UCSD-AML1 (cell line): ENCODE data around the gene ACAP3.

Source experiments
- DNase-seq: peaks from one replicate; lab custom pipeline; 2025; ENCODE audit not compliant: unreplicated experiment; lab: John Stamatoyannopoulos, UW

The ACAP3 gene

DNA sequence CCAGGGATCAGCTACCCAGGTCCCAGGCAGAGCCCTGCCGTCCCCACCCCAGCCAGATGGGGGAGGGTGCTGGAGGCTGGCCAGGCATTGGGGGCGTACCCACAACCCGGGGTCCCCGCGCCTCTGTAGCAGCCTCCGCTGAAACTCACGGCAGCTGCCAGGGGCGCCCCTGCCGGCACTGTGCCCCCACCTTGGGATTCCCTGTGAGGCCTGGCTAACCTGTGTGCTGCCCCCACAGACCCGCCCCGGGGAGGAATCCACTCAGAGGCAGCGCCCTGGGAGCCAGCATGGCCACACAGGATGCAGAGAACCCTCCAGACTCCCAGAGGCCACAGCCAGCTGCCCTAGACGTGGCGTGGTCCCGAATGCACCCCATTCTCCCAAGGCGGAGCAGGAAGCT lies 37.7 kb upstream of the ACAP3 start:
- DNase-seq: no peak

DNA sequence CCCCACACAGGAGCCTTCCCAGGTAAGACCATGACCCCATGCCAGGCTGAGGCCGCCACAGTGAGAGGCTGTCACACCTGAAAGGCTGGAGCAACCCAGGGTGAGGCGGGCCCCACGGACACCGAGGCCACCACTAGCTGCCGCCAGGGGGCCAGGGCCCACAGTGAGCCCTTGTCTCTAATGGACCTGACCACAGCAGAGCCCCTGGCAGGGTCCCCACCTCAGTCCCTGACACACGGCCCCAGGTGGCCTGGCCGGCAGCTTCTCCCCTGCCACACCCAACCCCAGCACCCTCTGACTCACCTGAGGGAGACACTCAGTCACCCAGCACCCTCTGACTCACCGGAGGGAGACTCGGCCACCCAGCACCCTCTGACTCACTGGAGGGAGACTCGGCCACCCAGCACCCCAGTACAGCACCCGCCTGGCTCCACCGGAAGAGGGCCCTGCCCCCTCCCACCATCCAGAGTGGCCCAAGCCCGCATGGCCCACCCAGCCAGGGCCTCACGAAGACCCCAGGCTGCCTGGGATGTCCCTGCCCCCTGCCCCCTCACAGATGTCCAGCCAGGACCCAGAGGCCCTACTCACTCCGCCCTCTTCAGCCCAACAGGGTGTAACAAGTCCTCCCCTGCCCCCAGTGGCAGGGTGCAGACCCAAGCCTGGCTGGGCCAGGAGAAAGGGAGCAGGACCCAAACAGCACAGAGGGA lies 37.1 kb upstream of the ACAP3 start:
- no peak for DNase-seq

DNA sequence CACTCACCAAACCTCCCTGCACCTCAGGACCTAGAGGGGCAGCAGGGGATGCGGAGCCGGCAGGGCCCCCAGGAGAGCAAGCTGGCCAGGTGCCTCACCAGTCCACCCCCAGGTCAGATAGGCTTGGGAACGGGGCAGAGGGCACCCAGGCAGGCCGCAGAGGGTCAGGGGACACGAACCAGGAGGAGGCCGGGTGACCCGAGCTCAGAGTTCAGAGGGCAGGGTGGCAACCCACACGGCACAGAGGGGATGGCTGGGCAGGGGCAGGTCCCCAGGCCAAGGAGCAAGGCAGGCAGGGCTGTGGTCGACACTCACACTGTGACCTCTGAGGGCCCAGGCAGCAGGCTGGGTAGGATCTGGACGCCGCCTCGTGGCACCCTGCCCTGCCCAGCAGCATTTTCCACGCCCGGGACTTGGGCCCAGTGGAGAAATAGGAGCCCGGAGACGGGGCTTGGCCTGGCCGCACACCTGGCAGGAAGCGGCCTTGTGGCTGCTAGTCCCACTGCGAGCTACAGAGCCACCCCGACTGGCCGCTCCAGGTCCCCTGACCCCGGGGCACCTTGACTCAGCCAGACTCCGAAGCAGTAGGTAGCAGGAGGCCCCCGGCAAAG lies 36.2 kb upstream of the ACAP3 start:
- no peak for DNase-seq

DNA sequence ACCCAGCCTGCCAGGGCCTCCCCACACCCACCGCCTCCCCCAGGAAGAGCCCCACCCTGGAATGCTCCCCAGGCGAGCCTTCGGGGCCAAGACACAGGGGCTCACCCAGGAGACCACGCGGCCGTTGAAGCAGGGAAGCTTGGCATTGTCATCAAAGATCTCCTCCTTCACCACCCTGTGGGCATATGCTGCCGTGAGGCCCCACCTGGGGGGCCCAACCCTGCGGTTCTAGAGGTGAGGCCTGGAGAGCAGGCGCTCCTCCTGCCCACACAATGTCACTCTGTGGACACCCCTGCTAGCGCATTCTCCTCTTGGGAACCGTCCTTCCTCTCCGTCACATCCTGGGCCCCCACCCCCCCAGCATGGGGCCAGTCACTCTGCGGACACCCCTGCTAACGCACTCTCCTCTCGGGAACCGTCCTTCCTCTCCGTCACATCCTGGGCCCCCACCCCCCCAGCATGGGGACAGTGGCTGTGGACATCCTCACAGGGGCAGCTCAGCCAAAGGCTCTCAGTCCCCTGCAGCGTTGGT lies 34.9 kb upstream of the ACAP3 start:
- DNase-seq: no peak

DNA sequence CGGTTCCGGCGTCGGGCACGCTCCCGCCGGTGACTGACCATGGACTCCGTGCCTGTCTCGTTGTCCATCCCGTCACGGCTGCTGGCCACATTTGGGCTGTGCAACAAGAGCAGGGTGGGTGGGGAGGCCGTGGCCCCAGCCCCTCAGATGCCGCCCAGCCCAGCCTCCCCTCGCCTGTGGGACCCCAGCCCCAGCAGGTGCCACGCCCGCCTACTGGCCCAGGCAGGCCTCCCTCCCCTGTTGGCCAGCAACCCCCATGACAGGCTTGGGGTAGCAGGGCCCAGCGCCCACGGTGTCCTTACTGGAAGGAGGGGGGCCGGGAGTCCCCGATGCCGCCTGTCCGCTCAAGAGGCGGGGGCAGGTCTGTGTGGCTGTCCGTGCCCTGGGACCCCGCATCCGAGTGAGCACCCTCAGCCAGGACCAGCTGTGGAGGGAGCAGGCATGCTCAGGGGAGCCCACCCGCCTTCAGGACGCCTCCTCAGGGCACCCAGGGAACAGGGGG lies 34.4 kb upstream of the ACAP3 start:
- DNase-seq: no peak

DNA sequence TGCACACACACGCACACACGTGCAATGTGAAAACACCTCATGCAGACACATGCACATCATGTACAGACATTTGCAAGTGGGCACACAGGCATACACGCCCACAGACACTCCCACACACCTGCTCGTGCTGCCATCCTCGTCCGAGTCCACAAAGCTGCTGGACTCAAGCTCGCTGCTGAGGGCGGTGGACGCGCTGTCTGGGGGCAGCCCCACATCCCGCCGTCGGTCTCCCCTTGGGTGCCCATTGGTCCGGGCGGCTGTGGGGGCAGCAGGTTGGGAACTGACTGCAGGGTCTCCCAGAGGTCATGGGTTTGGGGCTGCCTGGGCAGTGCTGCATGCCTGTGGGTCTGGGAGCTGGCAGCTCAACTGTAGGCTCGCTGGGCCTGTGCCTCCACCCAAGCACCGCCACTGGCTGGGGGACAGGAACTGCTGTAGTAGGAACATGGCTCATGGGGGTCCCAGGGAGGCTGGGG lies 33.9 kb upstream of the ACAP3 start:
- no peak for DNase-seq

DNA sequence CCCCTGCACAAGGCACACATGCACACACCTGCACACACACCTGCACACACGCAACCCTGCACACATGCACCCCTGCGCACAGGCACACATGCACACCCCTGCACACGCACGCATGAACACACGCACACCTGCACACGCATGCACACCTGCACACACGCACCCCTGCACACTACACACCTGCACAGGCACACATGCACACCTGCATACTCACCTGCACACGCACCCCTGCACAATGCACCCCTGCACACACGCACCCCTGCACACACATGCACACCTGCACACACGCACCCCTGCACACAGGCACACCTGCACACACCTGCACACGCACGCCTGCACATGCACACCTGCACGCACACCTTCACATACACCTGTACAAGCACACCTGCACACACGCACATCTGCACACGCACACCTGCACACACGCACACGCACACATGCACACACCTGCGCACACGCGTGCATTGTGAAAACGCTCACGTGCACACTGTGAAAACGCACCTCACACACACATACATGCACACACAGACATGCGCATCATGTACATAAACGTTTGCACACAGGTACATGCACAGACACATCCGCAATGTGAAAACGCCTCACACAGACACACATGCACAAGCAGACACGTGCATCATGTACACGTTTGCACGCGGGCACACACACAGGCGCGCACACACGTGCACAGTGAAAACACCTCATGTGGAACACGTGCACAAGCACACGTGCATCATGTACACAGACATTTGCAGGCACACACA lies 33.2 kb upstream of the ACAP3 start:
- no peak for DNase-seq

DNA sequence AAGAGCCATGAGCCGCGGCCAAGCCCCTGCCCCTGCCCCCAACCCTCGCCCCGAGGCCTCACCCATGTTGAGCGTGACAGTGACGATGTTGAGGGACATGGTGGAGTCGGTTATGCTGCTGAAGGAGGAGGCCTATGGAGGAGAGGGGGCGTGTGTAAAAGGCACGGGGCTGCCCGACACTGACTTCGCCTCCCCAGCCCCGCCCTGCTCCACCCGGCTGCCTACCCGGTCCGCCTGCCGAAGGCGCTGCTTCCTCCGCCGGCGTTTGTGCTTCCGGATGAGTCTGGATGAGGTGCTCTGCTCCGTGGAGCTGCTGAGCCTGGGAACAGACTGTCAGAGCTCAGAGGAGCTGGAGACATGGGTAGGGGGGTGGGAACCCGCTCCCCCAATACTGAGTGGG lies 32.5 kb upstream of the ACAP3 start:
- DNase-seq: no peak

DNA sequence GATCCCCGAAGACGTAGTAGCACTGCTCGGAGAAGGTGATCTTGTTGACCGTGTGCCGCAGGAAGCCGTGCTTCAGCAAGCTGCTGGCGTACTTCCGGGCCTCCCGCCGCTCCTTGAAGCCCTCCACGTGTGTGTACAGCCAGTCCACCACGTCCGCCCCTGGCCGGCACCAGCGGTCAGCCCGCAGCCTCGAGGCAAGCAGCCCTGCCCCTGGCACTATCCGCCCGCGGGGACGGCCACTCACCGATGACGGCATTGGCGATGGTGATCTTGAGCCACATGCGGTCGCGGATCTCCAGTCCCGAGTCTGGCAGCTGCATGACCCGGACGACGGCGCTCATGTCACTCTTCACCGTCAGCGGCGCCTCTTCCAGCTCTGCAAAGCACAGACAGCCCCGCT lies 30.5 kb upstream of the ACAP3 start:
- no peak for DNase-seq

DNA sequence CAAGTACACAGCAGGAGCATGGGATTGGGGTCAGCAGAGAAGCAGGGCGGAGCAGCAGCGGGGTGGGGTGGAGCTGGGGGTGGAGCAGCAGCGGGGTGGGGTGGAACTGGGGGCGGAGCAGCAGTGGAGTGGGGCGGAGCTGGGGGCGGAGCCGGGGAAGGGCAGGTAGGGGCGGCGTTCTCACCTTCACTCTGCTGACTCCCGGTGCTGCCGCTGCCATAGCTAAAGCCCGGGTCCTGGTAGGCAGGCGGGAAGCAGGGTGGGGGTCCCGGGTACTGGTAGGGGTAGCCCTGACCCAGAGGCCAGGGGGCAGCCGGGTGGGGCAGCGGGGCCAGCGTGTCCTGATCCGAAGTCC lies 30.0 kb upstream of the ACAP3 start:
- DNase-seq: no peak

DNA sequence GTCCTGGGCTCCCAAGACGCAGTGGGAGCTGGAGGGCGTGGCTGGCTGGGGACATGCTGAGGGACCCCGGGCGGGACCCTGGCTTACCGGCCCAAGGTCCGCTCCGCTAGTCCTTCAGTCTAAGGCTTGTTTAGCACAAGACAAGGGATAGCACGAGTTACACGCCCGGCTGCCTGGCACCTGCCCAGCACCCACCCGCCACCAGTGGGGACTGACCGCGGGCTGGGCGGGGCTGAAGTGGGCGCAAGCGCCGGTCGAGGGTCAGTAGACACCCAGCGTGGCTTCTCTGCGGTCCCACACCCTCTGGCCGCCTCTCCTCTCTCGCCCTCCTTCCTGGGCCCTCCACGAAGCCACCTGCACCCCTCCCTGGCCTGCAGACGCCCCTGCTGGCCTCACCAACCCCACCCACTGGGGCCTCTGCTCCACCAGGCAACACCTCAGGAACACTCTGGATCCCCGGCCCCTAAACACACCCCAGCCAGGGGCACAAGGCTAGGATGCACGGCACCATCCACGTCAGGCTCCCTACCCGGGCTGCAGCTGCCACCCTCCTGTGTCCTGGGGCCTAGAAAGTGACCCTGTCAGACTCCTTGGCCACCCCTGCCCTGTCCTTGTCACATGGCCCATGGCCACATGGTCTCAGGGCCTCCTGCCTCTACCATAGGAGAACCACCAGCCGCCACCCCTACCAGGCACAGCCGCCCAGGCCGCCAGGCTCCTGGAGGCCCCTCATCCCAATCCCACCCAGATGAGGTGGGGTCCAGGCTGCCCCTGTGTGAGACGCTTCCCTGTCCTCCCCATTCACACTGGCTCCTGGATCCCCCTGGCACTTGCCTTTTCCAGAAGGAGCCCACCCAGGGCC lies 29.4 kb upstream of the ACAP3 start:
- DNase-seq: no peak

DNA sequence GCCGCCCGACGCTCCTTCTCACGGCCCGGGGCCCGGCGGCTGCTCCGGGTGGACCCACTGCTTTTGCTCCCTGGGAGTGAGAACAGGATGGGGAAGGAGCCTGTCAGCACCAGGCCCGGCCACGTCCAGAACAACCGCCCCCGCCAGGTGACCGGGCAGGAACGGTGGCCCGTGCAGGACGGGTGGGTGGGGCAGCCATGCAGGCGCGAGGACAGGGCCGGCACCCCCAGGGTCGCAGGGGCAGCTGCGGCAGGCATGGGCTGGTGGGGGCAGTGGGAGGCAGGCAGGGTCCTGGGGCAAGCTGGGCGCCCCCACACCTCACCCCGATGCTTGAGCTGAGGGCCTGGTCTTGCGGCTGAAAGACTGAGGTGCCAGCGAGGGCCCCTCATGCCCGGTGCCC lies 28.7 kb upstream of the ACAP3 start:
- DNase-seq: no peak

DNA sequence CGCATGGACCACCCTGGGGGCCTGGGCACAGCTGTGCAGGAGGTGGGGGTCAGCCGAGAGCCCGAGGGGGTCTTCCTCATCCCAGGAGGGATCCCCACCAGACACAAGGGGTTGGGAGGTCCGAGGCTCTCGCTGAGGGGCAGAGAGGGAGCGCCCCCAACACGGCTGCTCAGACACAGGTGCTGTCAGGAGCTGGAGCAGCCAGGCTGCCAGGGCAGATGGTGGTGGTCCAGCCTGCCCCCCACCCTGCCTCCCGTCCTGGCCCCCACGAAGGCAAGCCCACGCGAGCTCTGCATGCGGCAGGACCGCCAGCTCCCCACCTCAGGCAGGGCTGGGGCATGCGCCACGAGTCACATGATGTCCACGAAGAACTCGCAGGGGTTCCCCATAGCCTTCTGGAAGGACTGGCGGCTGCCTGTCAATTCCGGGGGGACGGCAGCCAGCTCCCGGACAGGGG lies 28.1 kb upstream of the ACAP3 start:
- DNase-seq: no peak

DNA sequence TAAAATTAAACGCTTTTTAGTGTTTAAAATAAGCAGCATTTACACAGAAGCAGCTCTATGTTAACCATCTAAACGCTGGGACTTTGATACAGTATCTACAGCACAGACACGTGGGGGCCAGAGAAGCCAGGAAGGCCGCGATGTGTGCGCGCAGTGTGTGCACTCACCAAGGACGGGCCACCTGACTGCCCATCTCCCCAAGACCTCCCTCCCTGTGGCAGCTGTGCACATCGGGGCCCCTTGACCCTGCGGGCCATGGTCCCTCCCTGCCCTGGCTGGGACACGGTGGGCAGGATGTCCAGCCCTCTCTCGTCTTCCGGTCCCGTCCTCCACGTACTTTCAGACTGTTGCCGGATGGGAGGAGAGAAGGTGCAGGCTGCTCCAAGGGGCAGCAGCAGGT lies 27.6 kb upstream of the ACAP3 start:
- DNase-seq: no peak

DNA sequence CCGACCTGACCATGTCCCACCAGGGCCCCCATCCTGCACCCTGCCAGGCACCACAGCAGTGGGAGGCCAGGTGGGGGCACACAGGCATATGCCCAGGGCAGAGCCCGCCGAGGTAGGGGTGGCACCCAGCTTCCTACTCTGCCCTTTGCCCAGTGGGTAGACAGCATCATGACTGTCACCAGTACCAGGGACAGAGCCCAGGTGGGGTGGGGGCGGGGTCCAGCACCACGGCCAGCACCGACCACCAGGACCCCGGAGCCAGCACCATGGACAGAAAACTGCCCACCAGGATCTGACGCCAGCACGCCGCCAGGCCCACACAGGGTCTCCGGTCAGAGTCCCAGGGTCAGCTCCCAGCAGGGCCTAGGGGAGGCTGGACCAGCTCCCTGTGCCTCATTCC lies 27.1 kb upstream of the ACAP3 start:
- no peak for DNase-seq

DNA sequence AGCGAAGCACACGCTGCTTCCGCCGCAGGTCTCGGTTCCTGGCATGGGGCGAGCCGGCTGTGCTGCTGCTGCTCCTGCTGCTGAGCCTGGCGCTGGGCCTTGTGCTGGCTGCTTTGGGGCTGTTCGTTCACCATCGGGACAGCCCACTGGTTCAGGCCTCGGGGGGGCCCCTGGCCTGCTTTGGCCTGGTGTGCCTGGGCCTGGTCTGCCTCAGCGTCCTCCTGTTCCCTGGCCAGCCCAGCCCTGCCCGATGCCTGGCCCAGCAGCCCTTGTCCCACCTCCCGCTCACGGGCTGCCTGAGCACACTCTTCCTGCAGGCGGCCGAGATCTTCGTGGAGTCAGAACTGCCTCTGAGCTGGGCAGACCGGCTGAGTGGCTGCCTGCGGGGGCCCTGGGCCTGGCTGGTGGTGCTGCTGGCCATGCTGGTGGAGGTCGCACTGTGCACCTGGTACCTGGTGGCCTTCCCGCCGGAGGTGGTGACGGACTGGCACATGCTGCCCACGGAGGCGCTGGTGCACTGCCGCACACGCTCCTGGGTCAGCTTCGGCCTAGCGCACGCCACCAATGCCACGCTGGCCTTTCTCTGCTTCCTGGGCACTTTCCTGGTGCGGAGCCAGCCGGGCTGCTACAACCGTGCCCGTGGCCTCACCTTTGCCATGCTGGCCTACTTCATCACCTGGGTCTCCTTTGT lies 26.0 kb upstream of the ACAP3 start:
- no peak for DNase-seq

DNA sequence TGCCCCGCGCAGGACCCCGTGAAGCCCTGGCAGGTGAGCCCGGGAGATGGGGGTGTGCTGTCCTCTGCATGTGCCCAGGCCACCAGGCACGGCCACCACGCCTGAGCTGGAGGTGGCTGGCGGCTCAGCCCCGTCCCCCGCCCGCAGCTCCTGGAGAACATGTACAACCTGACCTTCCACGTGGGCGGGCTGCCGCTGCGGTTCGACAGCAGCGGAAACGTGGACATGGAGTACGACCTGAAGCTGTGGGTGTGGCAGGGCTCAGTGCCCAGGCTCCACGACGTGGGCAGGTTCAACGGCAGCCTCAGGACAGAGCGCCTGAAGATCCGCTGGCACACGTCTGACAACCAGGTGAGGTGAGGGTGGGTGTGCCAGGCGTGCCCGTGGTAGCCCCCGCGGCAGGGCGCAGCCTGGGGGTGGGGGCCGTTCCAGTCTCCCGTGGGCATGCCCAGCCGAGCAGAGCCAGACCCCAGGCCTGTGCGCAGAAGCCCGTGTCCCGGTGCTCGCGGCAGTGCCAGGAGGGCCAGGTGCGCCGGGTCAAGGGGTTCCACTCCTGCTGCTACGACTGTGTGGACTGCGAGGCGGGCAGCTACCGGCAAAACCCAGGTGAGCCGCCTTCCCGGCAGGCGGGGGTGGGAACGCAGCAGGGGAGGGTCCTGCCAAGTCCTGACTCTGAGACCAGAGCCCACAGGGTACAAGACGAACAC lies 25.2 kb upstream of the ACAP3 start:
- no peak for DNase-seq

DNA sequence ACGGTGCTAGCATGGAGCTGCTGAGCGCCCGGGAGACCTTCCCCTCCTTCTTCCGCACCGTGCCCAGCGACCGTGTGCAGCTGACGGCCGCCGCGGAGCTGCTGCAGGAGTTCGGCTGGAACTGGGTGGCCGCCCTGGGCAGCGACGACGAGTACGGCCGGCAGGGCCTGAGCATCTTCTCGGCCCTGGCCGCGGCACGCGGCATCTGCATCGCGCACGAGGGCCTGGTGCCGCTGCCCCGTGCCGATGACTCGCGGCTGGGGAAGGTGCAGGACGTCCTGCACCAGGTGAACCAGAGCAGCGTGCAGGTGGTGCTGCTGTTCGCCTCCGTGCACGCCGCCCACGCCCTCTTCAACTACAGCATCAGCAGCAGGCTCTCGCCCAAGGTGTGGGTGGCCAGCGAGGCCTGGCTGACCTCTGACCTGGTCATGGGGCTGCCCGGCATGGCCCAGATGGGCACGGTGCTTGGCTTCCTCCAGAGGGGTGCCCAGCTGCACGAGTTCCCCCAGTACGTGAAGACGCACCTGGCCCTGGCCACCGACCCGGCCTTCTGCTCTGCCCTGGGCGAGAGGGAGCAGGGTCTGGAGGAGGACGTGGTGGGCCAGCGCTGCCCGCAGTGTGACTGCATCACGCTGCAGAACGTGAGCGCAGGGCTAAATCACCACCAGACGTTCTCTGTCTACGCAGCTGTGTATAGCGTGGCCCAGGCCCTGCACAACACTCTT lies 24.5 kb upstream of the ACAP3 start:
- no peak for DNase-seq
